Fibroblast of lung (primary cell): ENCODE measurements around the gene LSS. TPM values are rescaled to one million over a fixed set of nuclear protein-coding genes. Genes with fewer than 3 reads are reported as not detected.

Source experiments
- DNase-seq, 2 donors: peaks; one replicate each; pipeline versions ENCODE4 v3.0.0 to v3.0.0-alpha.2; 2010; ENCODE audit warnings: low read depth in 2 of 2
- H2AFZ ChIP-seq: 2 replicates; pipeline ENCODE4 v1.5.1; 2012; ENCODE audit warnings: low read length, control low read depth, inconsistent platforms
- H3K27ac ChIP-seq: 2 replicates; pipeline ENCODE4 v1.5.1; 2011; ENCODE audit warnings: low read length, control low read depth; ENCODE audit not compliant: insufficient read depth
- H3K27me3 ChIP-seq: 2 replicates; pipeline ENCODE4 v1.5.1; 2011; ENCODE audit warnings: mild to moderate bottlenecking, low read length; ENCODE audit not compliant: control insufficient read depth, insufficient read depth
- H3K36me3 ChIP-seq: 2 replicates; pipeline ENCODE4 v1.5.1; 2011; ENCODE audit warnings: low read length; ENCODE audit not compliant: control insufficient read depth, insufficient read depth
- H3K4me1 ChIP-seq: 2 replicates; pipeline ENCODE4 v1.5.1; 2011; ENCODE audit warnings: low read length; ENCODE audit not compliant: control insufficient read depth, insufficient read depth; ENCODE audit errors: extremely low read depth
- H3K4me2 ChIP-seq: 2 replicates; pipeline ENCODE4 v1.5.1; 2011; ENCODE audit warnings: low read length, control low read depth; ENCODE audit not compliant: insufficient read depth; ENCODE audit errors: extremely low read depth
- H3K4me3 ChIP-seq, 4 experiments: fragments of 200-600 bp in 1 of 4; sonication (generic) in 1 of 4; replicated peaks in 1 of 4; 2 replicates each; pipeline ENCODE4 v1.5.1; 2011 to 2016; ENCODE audit warnings: low read length in 4 of 4, low read depth in 3 of 4, mild to moderate bottlenecking in 3 of 4, control low read depth in 2 of 4, inconsistent platforms in 1 of 4, mixed read lengths in 1 of 4; ENCODE audit not compliant: insufficient read depth in 1 of 4; ENCODE audit errors: control extremely low read depth in 1 of 4
- H3K79me2 ChIP-seq: 2 replicates; pipeline ENCODE4 v1.5.1; 2012; ENCODE audit warnings: mild to moderate bottlenecking, low read length, inconsistent platforms; ENCODE audit not compliant: control insufficient read depth, insufficient read depth
- H3K9ac ChIP-seq: 2 replicates; pipeline ENCODE4 v1.5.1; 2011; ENCODE audit warnings: mild to moderate bottlenecking, low read length, control low read depth; ENCODE audit not compliant: insufficient read depth
- H3K9me3 ChIP-seq: 2 replicates; pipeline ENCODE4 v1.5.1; 2012; ENCODE audit warnings: low read depth, low read length; ENCODE audit not compliant: control insufficient read depth, insufficient read depth
- H4K20me1 ChIP-seq: 2 replicates; pipeline ENCODE4 v1.5.1; 2011; ENCODE audit warnings: low read length; ENCODE audit not compliant: control insufficient read depth, insufficient read depth; ENCODE audit errors: extremely low read depth
- CTCF ChIP-seq, 2 donors: IDR thresholded peaks in 1 of 2; conservative IDR thresholded peaks in 1 of 2; 1 replicate in 1 of 2; 2 replicates in 1 of 2; pipeline ENCODE4 v1.5.1; 2011 to 2012; ENCODE audit warnings: low read length in 2 of 2, control low read depth in 1 of 2, inconsistent platforms in 1 of 2, low read depth in 1 of 2, mild to moderate bottlenecking in 1 of 2
- EZH2 ChIP-seq: IDR thresholded peaks from 2 replicates; pipeline ENCODE4 v1.5.1; 2012; ENCODE audit warnings: low read length, control low read depth, mild to moderate bottlenecking; ENCODE audit errors: missing control alignments
- polyA plus RNA-seq, 2 donors: library from polyadenylated mRNA; depleted of rRNA in 1 of 2; stranded (reverse) in 1 of 2; unstranded in 1 of 2; fragments of >200 nt; gene quantifications; 2 replicates each; pipeline ENCODE4 v1.2.1, GENCODE V29; 2011 to 2012; ENCODE audit warnings: missing spikeins in 1 of 2
- total RNA-seq: library from RNA; depleted of rRNA; stranded (reverse); fragments of >200 nt; gene quantifications from 2 replicates; pipeline ENCODE4 v1.2.1, GENCODE V29; 2014

Gene LSS
- total and polyA plus RNA-seq, 2 donors (not counting 1 experiment from before 2014, with no cell fraction given): 97.6 to 252 TPM

GRCh38 chr21:46207006-46207919 is 21.3 kb downstream of the LSS start:
- Histone ChIP-seq H3K9ac (no peak overlapping the region), H3K4me2 (no peak overlapping the region), H3K36me3 (peaks cover 54% of the 10 kb centered on the region), H2AFZ (no peak overlapping the region), H3K4me1 (no peaks in the 10 kb centered on the region), H3K4me3 (no peak overlapping the region), H3K27ac (no peak overlapping the region), H3K27me3 (no peaks in the 10 kb centered on the region), H4K20me1 (no peaks in the 10 kb centered on the region), H3K79me2 (no peaks in the 10 kb centered on the region), H3K9me3 (no peaks in the 10 kb centered on the region)
- no peak for TF ChIP-seq CTCF (conservative IDR thresholded peaks at IDR 0.05 in 1 of 2, IDR thresholded peaks at IDR 0.05 in 1 of 2; ENCODE audit: low read depth in 1 of 2, low read length in 2 of 2)
- TF ChIP-seq EZH2: no peak
- DNase-seq: no peak

- H3K4me2 ChIP-seq: no peak overlapping the region
- no peaks in the 10 kb centered on the region for H4K20me1 ChIP-seq
- H3K9me3 ChIP-seq: no peaks in the 10 kb centered on the region
- no peak overlapping the region for H3K4me3 ChIP-seq
- H2AFZ ChIP-seq: no peak overlapping the region
- no peak overlapping the region for H3K27ac ChIP-seq
- H3K4me1 ChIP-seq: no peaks in the 10 kb centered on the region
- H3K27me3 ChIP-seq: no peaks in the 10 kb centered on the region
- no peaks in the 10 kb centered on the region for H3K79me2 ChIP-seq
- H3K9ac ChIP-seq: no peak overlapping the region
- TF ChIP-seq EZH2 (no peak), CTCF (conservative IDR thresholded peaks at IDR 0.05 in 1 of 2, IDR thresholded peaks at IDR 0.05 in 1 of 2; ENCODE audit: low read depth in 1 of 2, low read length in 2 of 2) (no peak)
- peaks cover 50% of the 10 kb centered on the region for H3K36me3 ChIP-seq
- no peak for DNase-seq
Measured at GRCh38 chr21:46206163-46207005, 22.2 kb downstream of the LSS start.

- DNase-seq: no peak
- H3K4me3 ChIP-seq: no peak overlapping the region
- peaks cover 46% of the 10 kb centered on the region for H3K36me3 ChIP-seq
- no peak overlapping the region for H2AFZ ChIP-seq
- H3K9ac ChIP-seq: no peak overlapping the region
- no peak overlapping the region for H3K27ac ChIP-seq
- H4K20me1 ChIP-seq: no peaks in the 10 kb centered on the region
- H3K79me2 ChIP-seq: no peaks in the 10 kb centered on the region
- H3K9me3 ChIP-seq: no peaks in the 10 kb centered on the region
- H3K27me3 ChIP-seq: no peaks in the 10 kb centered on the region
- H3K4me2 ChIP-seq: no peak overlapping the region
- no peaks in the 10 kb centered on the region for H3K4me1 ChIP-seq
- TF ChIP-seq CTCF (conservative IDR thresholded peaks at IDR 0.05 in 1 of 2, IDR thresholded peaks at IDR 0.05 in 1 of 2; ENCODE audit: low read depth in 1 of 2, low read length in 2 of 2) (no peak), EZH2 (no peak)
Measured at GRCh38 chr21:46205766-46206162, 22.8 kb downstream of the LSS start.
